K562 (cell line): ENCODE results near the gene PMEPA1. TPM values are rescaled to one million over a fixed set of nuclear protein-coding genes. Genes with fewer than 3 reads are reported as not detected.

ENCODE experiments used
- KLF1 ChIP-seq: fragments of 450-650 bp; IDR thresholded peaks from 2 replicates; pipeline ENCODE4 v1.6.1; 2016; ENCODE audit warnings: missing genetic modification characterization, missing compliant biosample characterization
- RFX7 ChIP-seq: fragments of 250-450 bp; sonication (Bioruptor Pico); IDR thresholded peaks from 2 replicates; pipeline ENCODE4 v1.5.1; 2021; ENCODE audit warnings: mild to moderate bottlenecking
- ZNF318 ChIP-seq, 2 experiments: fragments of 450-650 bp; IDR thresholded peaks; 2 replicates each; pipeline ENCODE4 v1.6.1; 2016; ENCODE audit warnings: mild to moderate bottlenecking in 2 of 2, borderline replicate concordance in 1 of 2, low read depth in 1 of 2, moderate library complexity in 1 of 2
- polyA plus RNA-seq, 8 experiments: library from polyadenylated mRNA; depleted of rRNA in 4 of 8; stranded (reverse) in 5 of 8; unstranded in 3 of 8; fragments of >200 nt; fragmentation: Nextera tagmentation in 2 of 8; fragmentation: Illumina TruSeq in 1 of 8; extraction: Ambion mirVana in 2 of 8; extraction: Trizol in 1 of 8; gene quantifications; 2 replicates each; pipeline versions ENCODE4 v1.2.1 to v1.2.3, GENCODE V29; 2011 to 2014; ENCODE audit warnings: inconsistent platforms in 1 of 8, missing spikeins in 1 of 8
- total RNA-seq, 7 experiments: library from RNA; depleted of rRNA in 6 of 7; stranded (reverse); fragments of >200 nt in 6 of 7; fragmentation: Illumina TruSeq in 2 of 7; extraction: Trizol in 2 of 7; gene quantifications; 2 replicates each; pipeline versions ENCODE4 v1.2.1 to v1.2.3, GENCODE V29; 2011 to 2021; ENCODE audit warnings: low replicate concordance in 1 of 7
- TF ChIP-seq, protein P1 (sequence below), 2 experiments: IDR thresholded peaks; 2 replicates each; pipeline ENCODE4 v1.6.1; 2011; ENCODE audit warnings: borderline replicate concordance in 1 of 2, control low read depth in 1 of 2, low read depth in 1 of 2, low read length in 1 of 2, mild to moderate bottlenecking in 1 of 2, mixed read lengths in 1 of 2, moderate library complexity in 1 of 2; ENCODE audit not compliant: insufficient read depth in 1 of 2, insufficient read length in 1 of 2, poor library complexity in 1 of 2, severe bottlenecking in 1 of 2; ENCODE audit errors: extremely low read depth in 1 of 2

PMEPA1 gene
- total and polyA plus RNA-seq, 9 of the 15 experiments (the other 6 are each of a cell fraction or from before 2014, with no cell fraction given): 0.16 TPM; not detected in 8

DNA sequence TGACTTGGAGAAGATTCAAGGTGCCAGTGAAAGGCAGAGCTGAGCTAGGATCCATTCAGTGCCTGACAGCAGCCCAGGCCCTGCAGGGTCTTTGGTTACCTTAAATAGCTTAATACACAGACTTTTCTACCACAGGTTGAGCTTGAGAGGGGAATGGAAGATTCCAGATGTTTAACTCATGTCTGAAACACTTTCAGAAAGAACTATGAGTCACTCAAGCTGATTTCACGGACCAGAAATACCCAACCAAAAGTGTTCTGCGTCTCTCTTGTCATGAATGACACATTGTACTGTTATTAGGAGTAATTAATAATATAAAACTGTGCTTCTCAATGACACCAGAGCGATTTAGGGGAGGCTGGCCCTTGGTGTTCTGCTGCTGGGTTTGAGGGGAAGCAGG lies 6.4 kb upstream of the PMEPA1 start (continued):
- TF ChIP-seq, protein P1, sequence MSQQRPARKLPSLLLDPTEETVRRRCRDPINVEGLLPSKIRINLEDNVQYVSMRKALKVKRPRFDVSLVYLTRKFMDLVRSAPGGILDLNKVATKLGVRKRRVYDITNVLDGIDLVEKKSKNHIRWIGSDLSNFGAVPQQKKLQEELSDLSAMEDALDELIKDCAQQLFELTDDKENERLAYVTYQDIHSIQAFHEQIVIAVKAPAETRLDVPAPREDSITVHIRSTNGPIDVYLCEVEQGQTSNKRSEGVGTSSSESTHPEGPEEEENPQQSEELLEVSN (IDR thresholded peaks at IDR 0.05; ENCODE audit: borderline replicate concordance in 1 of 2, extremely low read depth in 1 of 2, insufficient read depth in 1 of 2, insufficient read length in 1 of 2, low read depth in 1 of 2, low read length in 1 of 2, poor library complexity in 1 of 2, severe bottlenecking in 1 of 2): no peak
- no peak for TF ChIP-seq RFX7 (CRISPR knock-in tag)
- TF ChIP-seq KLF1 (tag): no peak
- no peak for TF ChIP-seq ZNF318 (IDR thresholded peaks at IDR 0.05; ENCODE audit: borderline replicate concordance in 1 of 2, low read depth in 1 of 2)
